GM12878 (cell line): Measurements from ENCODE around the gene AKTIP. TPM values are rescaled to one million over a fixed set of nuclear protein-coding genes. Genes with fewer than 3 reads are reported as not detected.
A peak's percentile ranks its signal among the peaks of the same experiment; 100 is the strongest.

Source experiments
- CEBPZ ChIP-seq: fragments of 150-350 bp; IDR thresholded peaks from 2 replicates; pipeline ENCODE4 v1.6.1; 2016; ENCODE audit warnings: low read depth, low read length
- CHD2 ChIP-seq: IDR thresholded peaks from 2 replicates; pipeline ENCODE4 v1.6.1; 2011; ENCODE audit warnings: low read depth, low read length, improper control_type of control experiment, borderline replicate concordance
- CREB1 ChIP-seq: IDR thresholded peaks from 2 replicates; pipeline ENCODE4 v1.6.1; 2012; ENCODE audit warnings: low read depth, mild to moderate bottlenecking, inconsistent platforms
- CUX1 ChIP-seq: IDR thresholded peaks from 2 replicates; pipeline ENCODE4 v1.6.1; 2012; ENCODE audit warnings: improper control_type of control experiment, low read depth, low read length; ENCODE audit not compliant: insufficient replicate concordance
- EP300 ChIP-seq, 2 experiments: fragments of 150-350 bp in 1 of 2; IDR thresholded peaks; 2 replicates each; pipeline ENCODE4 v1.6.1; 2011 to 2012; ENCODE audit warnings: low read depth in 2 of 2, low read length in 2 of 2, borderline replicate concordance in 1 of 2, improper control_type of control experiment in 1 of 2, inconsistent platforms in 1 of 2; ENCODE audit not compliant: control insufficient read depth in 1 of 2
- FOXM1 ChIP-seq: IDR thresholded peaks from 2 replicates; pipeline ENCODE4 v1.6.1; 2012; ENCODE audit warnings: low read depth, mild to moderate bottlenecking, inconsistent platforms, low read length, moderate library complexity
- IRF4 ChIP-seq: IDR thresholded peaks from 2 replicates; pipeline ENCODE4 v1.6.1; 2011; ENCODE audit warnings: low read depth, low read length
- LARP7 ChIP-seq: fragments of 450-650 bp; IDR thresholded peaks from 2 replicates; pipeline ENCODE4 v1.6.1; 2017; ENCODE audit warnings: mild to moderate bottlenecking
- MYB ChIP-seq: fragments of 150-350 bp; IDR thresholded peaks from 2 replicates; pipeline ENCODE4 v1.6.1; 2014; ENCODE audit warnings: mild to moderate bottlenecking, low read depth, low read length, borderline replicate concordance
- NFXL1 ChIP-seq: fragments of 450-650 bp; IDR thresholded peaks from 2 replicates; pipeline ENCODE4 v1.6.1; 2017; ENCODE audit warnings: antibody characterized with exemption, mild to moderate bottlenecking, borderline replicate concordance
- NRF1 ChIP-seq: conservative IDR thresholded peaks from 2 replicates; pipeline ENCODE4 v1.6.1; 2011; ENCODE audit warnings: mild to moderate bottlenecking, low read depth, low read length, improper control_type of control experiment
- PAX8 ChIP-seq: fragments of 450-650 bp; IDR thresholded peaks from 2 replicates; pipeline ENCODE4 v1.6.1; 2017; ENCODE audit warnings: mild to moderate bottlenecking, moderate library complexity
- PML ChIP-seq: IDR thresholded peaks from 2 replicates; pipeline ENCODE4 v1.6.1; 2012; ENCODE audit warnings: low read length, inconsistent platforms
- POLR2AphosphoS5 ChIP-seq: IDR thresholded peaks from 2 replicates; pipeline ENCODE4 v1.6.1; 2011; ENCODE audit warnings: mild to moderate bottlenecking, low read length, inconsistent platforms
- RB1 ChIP-seq: fragments of 450-650 bp; formaldehyde crosslinking; IDR thresholded peaks from 2 replicates; pipeline ENCODE4 v1.6.1; 2017; ENCODE audit warnings: mild to moderate bottlenecking, borderline replicate concordance
- SMAD5 ChIP-seq: IDR thresholded peaks from 2 replicates; pipeline ENCODE4 v1.6.1; 2016; ENCODE audit warnings: antibody characterized with exemption, low read depth
- SREBF1 ChIP-seq: IDR thresholded peaks from 2 replicates; pipeline ENCODE4 v1.6.1; 2012; ENCODE audit warnings: mild to moderate bottlenecking, low read length
- SREBF2 ChIP-seq: IDR thresholded peaks from 2 replicates; pipeline ENCODE4 v1.6.1; 2012; ENCODE audit warnings: mild to moderate bottlenecking, low read length
- SRF ChIP-seq, 2 experiments: IDR thresholded peaks; 2 replicates each; pipeline ENCODE4 v1.6.1; 2011; ENCODE audit warnings: low read depth in 2 of 2, low read length in 2 of 2, mild to moderate bottlenecking in 1 of 2, moderate library complexity in 1 of 2
- TARDBP ChIP-seq: IDR thresholded peaks from 2 replicates; pipeline ENCODE4 v1.6.1; 2016; ENCODE audit warnings: borderline replicate concordance
- polyA plus RNA-seq, 11 experiments: library from polyadenylated mRNA; depleted of rRNA in 4 of 11; unstranded in 6 of 11; stranded (reverse) in 5 of 11; fragments of >200 nt; fragmentation: Nextera tagmentation in 4 of 11; fragmentation: Illumina TruSeq in 1 of 11; extraction: Ambion mirVana in 4 of 11; extraction: Trizol in 1 of 11; gene quantifications; 1 replicate in 1 of 11; 2 replicates in 10 of 11; pipeline versions ENCODE4 v1.2.1 to v1.2.3, GENCODE V29; 2011 to 2016; ENCODE audit warnings: inconsistent platforms in 2 of 11, missing spikeins in 2 of 11, low read depth in 1 of 11
- total RNA-seq, 4 experiments: library from RNA; depleted of rRNA in 3 of 4; stranded (reverse); fragments of >200 nt in 3 of 4; fragmentation: Illumina TruSeq in 1 of 4; extraction: Trizol in 1 of 4; gene quantifications; 2 replicates each; pipeline versions ENCODE4 v1.2.1 to v1.2.3, GENCODE V29; 2013 to 2021
- TF ChIP-seq, protein P1 (sequence below): fragments of 450-650 bp; IDR thresholded peaks from 2 replicates; pipeline ENCODE4 v1.6.1; 2017; ENCODE audit warnings: low read depth, mild to moderate bottlenecking, moderate library complexity

AKTIP gene
- total and polyA plus RNA-seq, 10 of the 15 experiments (the other 5 are each of a cell fraction or from before 2014, with no cell fraction given), result 11.4 to 22.9 (median 13.6) TPM

DNA sequence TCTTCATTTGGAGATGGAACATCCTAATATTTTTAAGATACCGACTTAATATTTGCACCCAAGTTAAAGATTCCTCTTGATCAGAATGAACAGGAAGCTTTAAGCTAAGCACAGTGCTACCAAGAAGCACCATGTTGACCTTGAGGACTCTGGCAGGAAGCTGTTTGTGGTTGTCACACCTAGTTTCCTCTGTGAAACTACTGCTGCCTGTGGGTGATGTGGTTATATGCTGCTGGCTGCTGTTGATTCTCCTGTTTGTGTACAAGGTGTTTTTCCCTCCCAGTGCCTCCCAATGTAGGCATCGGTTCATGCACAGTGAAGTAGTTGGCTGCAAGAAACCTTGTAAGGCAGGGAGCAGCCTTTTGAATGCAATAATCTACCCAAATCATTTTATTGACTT lies 45.3 kb downstream of the AKTIP start (continued):
- peak; percentile 88 to 90 for TF ChIP-seq EP300 (IDR thresholded peaks at IDR 0.05; ENCODE audit: borderline replicate concordance in 1 of 2, control insufficient read depth in 1 of 2, low read depth in 2 of 2, low read length in 2 of 2)
- peak; percentile 56; the same call in 1 of the 2 replicates for TF ChIP-seq CHD2
- TF ChIP-seq SRF (IDR thresholded peaks at IDR 0.05; ENCODE audit: low read depth in 2 of 2, low read length in 2 of 2), result no peak
- no peak for TF ChIP-seq LARP7
- TF ChIP-seq NRF1, result no peak
- TF ChIP-seq NFXL1, result no peak
- no peak for TF ChIP-seq CEBPZ
- TF ChIP-seq RB1, result no peak
- TF ChIP-seq CUX1, result no peak
- TF ChIP-seq SREBF1, result no peak
- peak; percentile 72 for TF ChIP-seq IRF4
- TF ChIP-seq PAX8, result no peak
- peak; percentile 76; the same call in 1 of the 2 replicates for TF ChIP-seq MYB
- no peak for TF ChIP-seq TARDBP
- TF ChIP-seq SREBF2, result no peak
- peak; percentile 66; the same call in 1 of the 2 replicates for TF ChIP-seq FOXM1
- no peak for TF ChIP-seq POLR2AphosphoS5
- no peak for TF ChIP-seq PML
- 0 out of 2 replicates have a peak, but pooled peaks have one; percentile 32 for TF ChIP-seq CREB1
- no peak for TF ChIP-seq SMAD5
- TF ChIP-seq, protein P1, sequence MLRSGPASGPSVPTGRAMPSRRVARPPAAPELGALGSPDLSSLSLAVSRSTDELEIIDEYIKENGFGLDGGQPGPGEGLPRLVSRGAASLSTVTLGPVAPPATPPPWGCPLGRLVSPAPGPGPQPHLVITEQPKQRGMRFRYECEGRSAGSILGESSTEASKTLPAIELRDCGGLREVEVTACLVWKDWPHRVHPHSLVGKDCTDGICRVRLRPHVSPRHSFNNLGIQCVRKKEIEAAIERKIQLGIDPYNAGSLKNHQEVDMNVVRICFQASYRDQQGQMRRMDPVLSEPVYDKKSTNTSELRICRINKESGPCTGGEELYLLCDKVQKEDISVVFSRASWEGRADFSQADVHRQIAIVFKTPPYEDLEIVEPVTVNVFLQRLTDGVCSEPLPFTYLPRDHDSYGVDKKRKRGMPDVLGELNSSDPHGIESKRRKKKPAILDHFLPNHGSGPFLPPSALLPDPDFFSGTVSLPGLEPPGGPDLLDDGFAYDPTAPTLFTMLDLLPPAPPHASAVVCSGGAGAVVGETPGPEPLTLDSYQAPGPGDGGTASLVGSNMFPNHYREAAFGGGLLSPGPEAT, result peak; percentile 79
